Kidney (tissue), 14 donors: Measurements from ENCODE around the gene P2RY2. TPM values are rescaled to one million over a fixed set of nuclear protein-coding genes. Genes with fewer than 3 reads are reported as not detected.
A peak's percentile ranks its signal among the peaks of the same experiment; 100 is the strongest.

ENCODE experiments used
- DNase-seq, 5 donors: peaks; one replicate each; pipeline ENCODE4 v3.0.0-alpha.2; 2013 to 2020
- FAIRE-seq: peaks from 2 replicates; lab custom pipeline; 2012; peaks lifted over from hg19 to GRCh38; lab: Jason Lieb, UNC
- H3K27ac ChIP-seq, 2 donors: one replicate each; pipeline ENCODE4 v1.7.0; 2013; ENCODE audit warnings: low read depth in 2 of 2, low read length in 2 of 2, inconsistent platforms in 1 of 2
- H3K27me3 ChIP-seq: one replicate; pipeline ENCODE4 v1.7.1; 2013; ENCODE audit warnings: low read length, inconsistent platforms; ENCODE audit not compliant: control insufficient read depth, insufficient read depth
- H3K36me3 ChIP-seq, 3 donors: one replicate each; pipeline versions ENCODE4 v1.7.0 to v1.7.1; 2013; ENCODE audit warnings: low read length in 3 of 3, control low read depth in 1 of 3, inconsistent platforms in 1 of 3; ENCODE audit not compliant: insufficient read depth in 3 of 3, control insufficient read depth in 2 of 3
- H3K4me1 ChIP-seq, 3 donors: one replicate each; pipeline versions ENCODE4 v1.7.0 to v1.7.1; 2013; ENCODE audit warnings: low read length in 3 of 3, inconsistent platforms in 1 of 3, low read depth in 1 of 3; ENCODE audit not compliant: control insufficient read depth in 2 of 3, insufficient read depth in 2 of 3
- H3K4me3 ChIP-seq, 3 donors: one replicate each; pipeline versions ENCODE4 v1.7.0 to v1.8.1; 2013; ENCODE audit warnings: low read length in 3 of 3, control low read depth in 1 of 3, inconsistent platforms in 1 of 3
- H3K9ac ChIP-seq, 3 donors: one replicate each; pipeline versions ENCODE4 v1.7.0 to v1.7.1; 2013; ENCODE audit warnings: low read length in 3 of 3, control low read depth in 1 of 3, inconsistent platforms in 1 of 3
- H3K9me3 ChIP-seq, 3 donors: one replicate each; pipeline versions ENCODE4 v1.7.0 to v1.7.1; 2013; ENCODE audit warnings: low read length in 3 of 3, control low read depth in 1 of 3, inconsistent platforms in 1 of 3; ENCODE audit not compliant: control insufficient read depth in 2 of 3, insufficient read depth in 1 of 3
- CTCF ChIP-seq: IDR thresholded peaks from 3 replicates; pipeline ENCODE4 v1.5.1; 2012; ENCODE audit warnings: mild to moderate bottlenecking, moderate library complexity, borderline replicate concordance; ENCODE audit not compliant: insufficient read depth; ENCODE audit errors: extremely low read depth
- intact Hi-C: fragments of 100-400 bp; cut with DNase I; formaldehyde crosslinking; loops from one replicate; pipeline ENCODE4 v1.11.1; 2022
- polyA plus RNA-seq: library from polyadenylated mRNA; stranded (reverse); fragments of 350-450 nt; fragmentation: Illumina TruSeq; extraction: RNeasy Lipid Tissue Mini Kit (QIAGEN cat#74804); gene quantifications from one replicate; pipeline ENCODE4 v1.2.3, GENCODE V29; 2014; ENCODE audit warnings: low read depth, low replicate concordance; ENCODE audit not compliant: insufficient read depth
- total RNA-seq: library from RNA; stranded (reverse); fragmentation: NEBNext Ultra II Directional; extraction: Animal tissue kit (Norgen Biotek cat#: 25700); gene quantifications from one replicate; pipeline ENCODE4 v1.2.1, GENCODE V29; 2021
- donor health status: control.
- donor health status: control.
- donor health status: control.
- donor health status: control.
- donor health status: control.
- donor health status: DM: yes; HTN: yes; CAD: no.
- donor health status: Normal renal cell carcinoma (clear cell type).

The P2RY2 gene
- total and polyA plus RNA-seq, 2 donors from 2014 or later = 1.3 to 9.7 TPM

GRCh38 chr11:73235236-73235786, 17.2 kb downstream of the P2RY2 start:
- no peak for TF ChIP-seq CTCF
- Histone ChIP-seq H3K9me3 (no peaks in the 10 kb centered on the region), H3K4me1 (no peaks in the 10 kb centered on the region), H3K9ac (no peak overlapping the region), H3K36me3 (no peaks in the 10 kb centered on the region), H3K27ac (no peak overlapping the region), H3K27me3 (no peaks in the 10 kb centered on the region), H3K4me3 (no peak overlapping the region)
- peak in 1 of 5 donors; percentile 26 for DNase-seq
- intact Hi-C loops = no loop called here
- FAIRE-seq = no peak

GRCh38 chr11:73236205-73236765, 18.2 kb downstream of the P2RY2 start:
- FAIRE-seq (no peak), DNase-seq (peak in 1 of 5 donors; percentile 23)
- Histone ChIP-seq H3K4me1 (no peaks in the 10 kb centered on the region), H3K4me3 (no peak overlapping the region), H3K9ac (no peak overlapping the region), H3K27me3 (no peaks in the 10 kb centered on the region), H3K36me3 (no peaks in the 10 kb centered on the region), H3K9me3 (no peaks in the 10 kb centered on the region), H3K27ac (no peak overlapping the region)
- intact Hi-C loops = no loop called here
- no peak for TF ChIP-seq CTCF

GRCh38 chr11:73236854-73237253, 18.8 kb downstream of the P2RY2 start:
- H3K27me3 ChIP-seq = no peaks in the 10 kb centered on the region
- peak; percentile 38 for TF ChIP-seq CTCF
- H3K9ac ChIP-seq = no peak overlapping the region
- intact Hi-C loops = no loop called here
- H3K4me3 ChIP-seq = no peak overlapping the region
- FAIRE-seq (no peak), DNase-seq (peak in 3 of 5 donors; percentile 32 to 64 (median 45))
- no peaks in the 10 kb centered on the region for H3K4me1 ChIP-seq
- H3K36me3 ChIP-seq = no peaks in the 10 kb centered on the region
- H3K27ac ChIP-seq = no peak overlapping the region
- no peaks in the 10 kb centered on the region for H3K9me3 ChIP-seq
